Measurements from ENCODE around the gene ARMH3.
"Not testable (repeated sequence)": the region's sequence is repeated elsewhere in the genome, so short reads cannot be mapped to it uniquely, and the experiment has no call there.

ARMH3 gene

GRCh38 chr10:101986624-101986971, 69.4 kb downstream of the ARMH3 start:
- no peak for DNase-seq (ENCODE audit: low read depth in 2 of 2)

GRCh38 chr10:101980677-101981076, 75.3 kb downstream of the ARMH3 start:
- not testable (repeated sequence) for DNase-seq (ENCODE audit: low read depth in 2 of 2)

GRCh38 chr10:101974091-101974971, 81.6 kb downstream of the ARMH3 start:
- DNase-seq (ENCODE audit: low read depth in 2 of 2), result no peak

GRCh38 chr10:101972761-101973160, 83.2 kb downstream of the ARMH3 start:
- DNase-seq (ENCODE audit: low read depth in 2 of 2), result no peak

- no peak for DNase-seq (ENCODE audit: low read depth in 2 of 2)
These were observed 86.5 kb downstream of the ARMH3 start for GRCh38 chr10:101969412-101969922.

- DNase-seq (ENCODE audit: low read depth in 2 of 2), result no peak
These were observed 87.0 kb downstream of the ARMH3 start for GRCh38 chr10:101968940-101969321.

GRCh38 chr10:101968286-101968939, 87.6 kb downstream of the ARMH3 start:
- no peak for DNase-seq (ENCODE audit: low read depth in 2 of 2)

- no peak for DNase-seq (ENCODE audit: low read depth in 2 of 2)
These were observed 88.3 kb downstream of the ARMH3 start for GRCh38 chr10:101967713-101968112.

- no peak for DNase-seq (ENCODE audit: low read depth in 2 of 2)
These were observed 88.9 kb downstream of the ARMH3 start for GRCh38 chr10:101967119-101967518.

- DNase-seq (ENCODE audit: low read depth in 2 of 2), result no peak
These were observed 90.8 kb downstream of the ARMH3 start for GRCh38 chr10:101965075-101965765.

GRCh38 chr10:101961591-101962498, 94.1 kb downstream of the ARMH3 start:
- DNase-seq (ENCODE audit: low read depth in 2 of 2), result no peak

GRCh38 chr10:101960879-101961395, 95.0 kb downstream of the ARMH3 start:
- DNase-seq (ENCODE audit: low read depth in 2 of 2), result no peak

- DNase-seq (ENCODE audit: low read depth in 2 of 2), result no peak
These were observed 96.5 kb downstream of the ARMH3 start for GRCh38 chr10:101959346-101959916.

- no peak for DNase-seq (ENCODE audit: low read depth in 2 of 2)
These were observed 97.3 kb downstream of the ARMH3 start for GRCh38 chr10:101958691-101959090.

- no peak for DNase-seq (ENCODE audit: low read depth in 2 of 2)
These were observed 99.1 kb downstream of the ARMH3 start for GRCh38 chr10:101956898-101957297.

GRCh38 chr10:101956117-101956516, 99.9 kb downstream of the ARMH3 start:
- DNase-seq (ENCODE audit: low read depth in 2 of 2), result no peak

GRCh38 chr10:101952191-101952590, 103.8 kb downstream of the ARMH3 start:
- DNase-seq (ENCODE audit: low read depth in 2 of 2), result no peak

- DNase-seq (ENCODE audit: low read depth in 2 of 2), result no peak
These were observed 105.8 kb downstream of the ARMH3 start for GRCh38 chr10:101950213-101950612.

GRCh38 chr10:101941871-101942270, 114.1 kb downstream of the ARMH3 start:
- no peak for DNase-seq (ENCODE audit: low read depth in 2 of 2)

- no peak for DNase-seq (ENCODE audit: low read depth in 2 of 2)
These were observed 115.1 kb downstream of the ARMH3 start for GRCh38 chr10:101940916-101941315.

- no peak for DNase-seq (ENCODE audit: low read depth in 2 of 2)
These were observed 116.2 kb downstream of the ARMH3 start for GRCh38 chr10:101939729-101940128.
